OCI-LY1 (cell line): ENCODE results near the gene CEP44.

Experiments
- EZH2 ChIP-seq: fragments of 200-600 bp; sonication (generic), shearing (Covaris generic); IDR thresholded peaks from 2 replicates; pipeline ENCODE4 v1.8.0; 2017; ENCODE audit warnings: borderline replicate concordance, mixed run types, mild to moderate bottlenecking, antibody characterized with exemption, low read length, moderate library complexity, mixed read lengths
- TF ChIP-seq, protein P1 (sequence below): fragments of 200-600 bp; sonication (generic), shearing (Covaris generic); IDR thresholded peaks from 2 replicates; pipeline ENCODE4 v1.5.1; 2017; ENCODE audit warnings: mild to moderate bottlenecking, antibody characterized with exemption, low read length, moderate library complexity, mixed read lengths

- TF ChIP-seq, protein P1, sequence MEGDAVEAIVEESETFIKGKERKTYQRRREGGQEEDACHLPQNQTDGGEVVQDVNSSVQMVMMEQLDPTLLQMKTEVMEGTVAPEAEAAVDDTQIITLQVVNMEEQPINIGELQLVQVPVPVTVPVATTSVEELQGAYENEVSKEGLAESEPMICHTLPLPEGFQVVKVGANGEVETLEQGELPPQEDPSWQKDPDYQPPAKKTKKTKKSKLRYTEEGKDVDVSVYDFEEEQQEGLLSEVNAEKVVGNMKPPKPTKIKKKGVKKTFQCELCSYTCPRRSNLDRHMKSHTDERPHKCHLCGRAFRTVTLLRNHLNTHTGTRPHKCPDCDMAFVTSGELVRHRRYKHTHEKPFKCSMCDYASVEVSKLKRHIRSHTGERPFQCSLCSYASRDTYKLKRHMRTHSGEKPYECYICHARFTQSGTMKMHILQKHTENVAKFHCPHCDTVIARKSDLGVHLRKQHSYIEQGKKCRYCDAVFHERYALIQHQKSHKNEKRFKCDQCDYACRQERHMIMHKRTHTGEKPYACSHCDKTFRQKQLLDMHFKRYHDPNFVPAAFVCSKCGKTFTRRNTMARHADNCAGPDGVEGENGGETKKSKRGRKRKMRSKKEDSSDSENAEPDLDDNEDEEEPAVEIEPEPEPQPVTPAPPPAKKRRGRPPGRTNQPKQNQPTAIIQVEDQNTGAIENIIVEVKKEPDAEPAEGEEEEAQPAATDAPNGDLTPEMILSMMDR = no peak
- TF ChIP-seq EZH2 = no peak
Measured at GRCh38 chr4:174304664-174305063, 21.0 kb downstream of the CEP44 start.
